NCI-H2227 treated with DMSO at 0.1 percent for 48 hours (cell line): ENCODE results near the gene HTATSF1.

Experiments used
- DNase-seq: peaks from one replicate; lab custom pipeline; 2025; lab: John Stamatoyannopoulos, UW

HTATSF1 gene

GRCh38 chrX:136497556-136498052 lies at the start of gene HTATSF1:
Gene HTATSF1 (plus strand): TSS chrX:136497592. CDS start chrX:136497685, 93 bp downstream.
- no peak for DNase-seq

- no peak for DNase-seq
Observed at GRCh38 chrX:136447968-136448367, 49.4 kb upstream of the HTATSF1 start.

GRCh38 chrX:136450050-136450830 lies 47.2 kb upstream of the HTATSF1 start:
- DNase-seq, result no peak

- DNase-seq, result peak; percentile 30
Observed at GRCh38 chrX:136452614-136453013, 44.8 kb upstream of the HTATSF1 start.

GRCh38 chrX:136453114-136453513 lies 44.3 kb upstream of the HTATSF1 start:
- no peak for DNase-seq

GRCh38 chrX:136453771-136454170 lies 43.6 kb upstream of the HTATSF1 start:
- DNase-seq, result no peak

- DNase-seq, result no peak
Observed at GRCh38 chrX:136456133-136456532, 41.3 kb upstream of the HTATSF1 start.

- DNase-seq, result peak; percentile 72
Observed at GRCh38 chrX:136457303-136457917, 40.0 kb upstream of the HTATSF1 start.

- no peak for DNase-seq
Observed at GRCh38 chrX:136464589-136464988, 32.8 kb upstream of the HTATSF1 start.

GRCh38 chrX:136467303-136467702 lies 30.1 kb upstream of the HTATSF1 start:
- DNase-seq, result no peak

GRCh38 chrX:136468391-136469103 lies 28.8 kb upstream of the HTATSF1 start:
- no peak for DNase-seq

- DNase-seq, result no peak
Observed at GRCh38 chrX:136473663-136474062, 23.7 kb upstream of the HTATSF1 start.

GRCh38 chrX:136475236-136475635 lies 22.2 kb upstream of the HTATSF1 start:
- DNase-seq, result no peak

GRCh38 chrX:136476501-136476900 lies 20.9 kb upstream of the HTATSF1 start:
- DNase-seq, result no peak

GRCh38 chrX:136477026-136477425 lies 20.4 kb upstream of the HTATSF1 start:
- no peak for DNase-seq

GRCh38 chrX:136480383-136480782 lies 17.0 kb upstream of the HTATSF1 start:
- DNase-seq, result no peak

- DNase-seq, result no peak
Observed at GRCh38 chrX:136487647-136488046, 9.7 kb upstream of the HTATSF1 start, which contains the start of gene BRS3. Gene BRS3 (plus strand): TSS chrX:136487947. CDS start chrX:136488115, 168 bp downstream.

- DNase-seq, result no peak
Observed at GRCh38 chrX:136488706-136489105, 8.7 kb upstream of the HTATSF1 start.

GRCh38 chrX:136491832-136492231 lies 5.6 kb upstream of the HTATSF1 start:
- DNase-seq, result no peak

- DNase-seq, result no peak
Observed at GRCh38 chrX:136493011-136493410, 4.4 kb upstream of the HTATSF1 start.

GRCh38 chrX:136495043-136495442 lies 2.3 kb upstream of the HTATSF1 start:
- DNase-seq, result no peak

- DNase-seq, result no peak
Observed at GRCh38 chrX:136496186-136496763, 1.1 kb upstream of the HTATSF1 start.
